Measurements from ENCODE around the gene ARL4A.
"Not testable (repeated sequence)": the region's sequence is repeated elsewhere in the genome, so short reads cannot be mapped to it uniquely, and the experiment has no call there.

The ARL4A gene, protein sequence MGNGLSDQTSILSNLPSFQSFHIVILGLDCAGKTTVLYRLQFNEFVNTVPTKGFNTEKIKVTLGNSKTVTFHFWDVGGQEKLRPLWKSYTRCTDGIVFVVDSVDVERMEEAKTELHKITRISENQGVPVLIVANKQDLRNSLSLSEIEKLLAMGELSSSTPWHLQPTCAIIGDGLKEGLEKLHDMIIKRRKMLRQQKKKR

DNA sequence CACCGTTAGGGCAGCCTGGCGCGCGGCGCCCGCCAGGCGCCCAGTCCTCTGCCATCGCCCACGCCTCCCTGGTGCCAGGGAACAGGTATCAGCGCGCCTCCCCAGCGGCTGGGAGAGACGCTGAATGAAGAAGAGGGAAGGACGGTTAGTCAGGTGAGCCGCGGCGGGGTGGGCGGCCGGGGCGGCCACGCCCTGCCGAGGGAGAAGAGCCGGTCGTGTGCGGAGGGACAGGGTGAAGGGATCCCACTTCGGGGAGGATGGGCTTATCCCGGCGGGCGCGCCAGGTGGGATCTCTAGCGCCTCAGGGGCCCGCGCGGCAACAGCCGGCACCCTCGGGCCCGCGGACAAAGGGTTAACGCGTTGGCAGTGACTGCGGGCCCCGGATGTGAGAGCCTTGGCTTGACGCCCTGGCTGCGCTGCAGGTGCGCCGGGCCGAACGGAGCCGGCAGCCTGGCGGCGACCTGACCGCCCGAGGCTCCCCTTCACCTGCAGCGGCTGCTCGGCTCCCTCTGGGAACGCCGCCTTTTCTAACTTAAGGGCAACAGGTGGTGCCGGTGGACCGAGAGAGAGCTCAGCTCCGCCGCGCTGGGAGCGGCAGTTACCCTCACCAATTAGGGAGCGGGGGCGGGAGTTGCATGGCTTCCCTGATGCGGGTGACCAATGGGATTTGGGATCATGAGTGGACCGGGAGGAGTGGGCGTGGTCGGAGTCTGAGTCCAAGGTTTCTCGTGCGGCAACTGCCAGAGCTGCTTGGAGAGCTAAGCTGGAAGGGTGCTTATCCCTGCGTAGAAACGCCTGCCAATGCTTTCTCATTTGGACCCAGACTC, at the start of gene ARL4A:
Gene ARL4A (plus strand): TSS at position 743 of the 827 bp plus-strand sequence. CDS start 622 bp downstream, outside the sequence.
- Mint-ChIP-seq H3K27me3 (no peaks in the 10 kb centered on the region), H3K4me3 (peak within 1 kb of the TSS; percentile 93), H3K9me3 (peaks cover 3% of the 10 kb centered on the region), H3K4me1 (peaks cover 47% of the 10 kb centered on the region), H3K27ac (peak within 1 kb of the TSS; percentile 93), H3K36me3 (no peaks in the 10 kb centered on the region)
- ATAC-seq = peak; percentile 86

DNA sequence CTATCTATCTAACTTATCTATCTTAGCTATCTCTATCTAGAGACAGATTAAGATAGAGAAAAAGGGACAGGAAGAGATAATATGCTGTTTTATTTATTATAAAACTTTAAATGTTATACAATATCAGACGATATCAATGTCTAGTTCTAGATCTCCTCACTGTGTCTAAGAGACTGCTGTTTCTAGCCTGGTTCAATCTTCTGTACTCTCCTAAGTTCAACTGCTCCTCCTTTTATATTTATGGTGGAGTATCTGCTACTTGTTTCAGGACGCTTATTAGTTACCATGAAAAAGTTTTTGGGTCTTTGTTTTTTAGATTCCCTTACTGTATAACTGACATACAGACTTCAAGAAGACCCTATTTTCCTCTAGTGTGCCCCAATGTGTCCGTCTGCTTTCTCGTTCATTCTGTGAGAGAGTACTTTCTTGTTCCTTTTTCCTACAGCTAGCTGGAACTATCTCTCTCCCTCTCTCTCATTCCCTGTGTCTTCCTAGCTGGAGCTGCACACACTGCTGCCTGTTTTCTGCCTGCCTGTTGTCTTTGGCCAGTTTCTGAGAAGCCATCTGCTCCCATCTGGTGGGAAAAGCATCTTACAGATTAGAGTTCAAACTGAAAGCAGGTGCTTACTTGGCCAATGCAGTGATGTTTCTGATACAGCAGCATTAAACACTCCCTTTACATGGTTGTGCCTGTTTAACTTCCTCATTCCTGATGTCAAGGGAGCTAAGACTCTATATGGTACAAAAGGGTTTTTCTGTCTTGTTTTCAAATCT, 49.4 kb upstream of the ARL4A start:
- peaks cover 3% of the 10 kb centered on the region for H3K27me3 Mint-ChIP-seq
- peaks cover 14% of the 10 kb centered on the region for H3K4me1 Mint-ChIP-seq
- ATAC-seq = peak; percentile 68
- H3K4me3 Mint-ChIP-seq = peak overlapping the region; percentile 66
- no peaks in the 10 kb centered on the region for H3K9me3 Mint-ChIP-seq
- no peaks in the 10 kb centered on the region for H3K36me3 Mint-ChIP-seq
- peak overlapping the region; percentile 74 for H3K27ac Mint-ChIP-seq

DNA sequence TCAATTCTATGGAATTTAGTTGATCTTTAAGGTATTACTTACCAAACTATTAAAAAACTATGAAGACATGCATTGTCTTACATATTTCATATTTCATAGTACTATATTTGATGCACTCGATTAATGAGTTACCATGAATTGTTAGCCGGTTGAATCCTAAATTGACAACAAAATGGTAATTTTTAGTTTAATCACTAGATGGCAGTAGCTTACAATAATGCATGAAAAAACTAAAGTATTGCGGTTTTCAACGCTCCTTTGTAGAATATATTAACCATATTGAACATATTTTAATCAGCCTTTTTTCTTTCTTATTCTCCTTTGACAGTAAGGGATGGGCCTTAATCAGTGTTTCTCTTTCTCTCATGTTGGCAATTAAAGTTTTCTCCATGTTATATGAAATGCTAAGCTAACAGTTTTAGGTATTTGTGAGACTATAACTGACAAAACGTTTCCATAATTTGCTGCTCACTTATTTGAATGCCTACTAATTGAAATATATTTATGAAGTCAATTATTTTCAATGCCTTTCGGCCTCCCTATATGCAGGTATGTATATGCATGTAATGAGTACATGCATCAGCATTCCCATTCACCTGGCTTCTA, 48.5 kb upstream of the ARL4A start:
- no peak overlapping the region for H3K27ac Mint-ChIP-seq
- H3K4me1 Mint-ChIP-seq = peaks cover 14% of the 10 kb centered on the region
- H3K27me3 Mint-ChIP-seq = no peaks in the 10 kb centered on the region
- H3K4me3 Mint-ChIP-seq = no peak overlapping the region
- H3K9me3 Mint-ChIP-seq = no peaks in the 10 kb centered on the region
- no peak for ATAC-seq
- H3K36me3 Mint-ChIP-seq = no peaks in the 10 kb centered on the region

DNA sequence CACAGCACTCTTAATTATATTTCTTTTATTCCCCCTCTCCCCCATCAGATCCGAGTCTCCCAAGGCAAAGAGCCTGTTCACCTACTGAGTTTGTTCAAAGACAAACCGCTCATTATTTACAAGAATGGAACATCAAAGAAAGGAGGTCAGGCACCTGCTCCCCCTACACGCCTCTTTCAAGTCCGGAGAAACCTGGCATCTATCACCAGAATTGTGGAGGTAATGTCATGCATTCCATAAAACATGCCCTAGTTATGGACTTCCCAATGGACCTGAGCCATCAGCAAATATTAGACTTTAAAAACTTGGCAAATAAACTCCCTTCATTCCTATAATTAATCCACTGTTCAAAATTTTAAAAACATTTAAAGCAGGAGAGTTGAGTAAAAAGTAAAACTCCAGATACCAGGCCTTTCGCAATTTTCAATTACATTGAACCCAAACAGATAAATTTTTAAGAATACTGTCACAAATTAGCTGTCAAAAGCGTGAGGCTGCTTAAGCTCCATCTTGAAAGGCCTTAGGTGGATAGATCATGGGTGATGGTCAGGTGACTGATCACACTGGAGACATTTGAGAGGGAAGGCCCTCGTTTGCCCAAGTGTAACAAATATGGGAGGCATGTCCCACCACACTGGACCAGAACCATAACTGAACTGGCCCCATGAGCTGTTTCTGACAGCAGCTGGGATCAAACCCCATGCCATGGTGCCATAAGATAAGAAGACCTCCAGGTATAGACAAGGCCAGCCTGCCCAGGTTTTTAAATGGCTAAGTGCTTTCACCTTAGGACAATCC, 46.9 kb upstream of the ARL4A start:
- no peaks in the 10 kb centered on the region for H3K9me3 Mint-ChIP-seq
- H3K36me3 Mint-ChIP-seq = no peaks in the 10 kb centered on the region
- no peaks in the 10 kb centered on the region for H3K27me3 Mint-ChIP-seq
- no peak overlapping the region for H3K4me3 Mint-ChIP-seq
- H3K27ac Mint-ChIP-seq = no peak overlapping the region
- ATAC-seq = no peak
- H3K4me1 Mint-ChIP-seq = peaks cover 14% of the 10 kb centered on the region

DNA sequence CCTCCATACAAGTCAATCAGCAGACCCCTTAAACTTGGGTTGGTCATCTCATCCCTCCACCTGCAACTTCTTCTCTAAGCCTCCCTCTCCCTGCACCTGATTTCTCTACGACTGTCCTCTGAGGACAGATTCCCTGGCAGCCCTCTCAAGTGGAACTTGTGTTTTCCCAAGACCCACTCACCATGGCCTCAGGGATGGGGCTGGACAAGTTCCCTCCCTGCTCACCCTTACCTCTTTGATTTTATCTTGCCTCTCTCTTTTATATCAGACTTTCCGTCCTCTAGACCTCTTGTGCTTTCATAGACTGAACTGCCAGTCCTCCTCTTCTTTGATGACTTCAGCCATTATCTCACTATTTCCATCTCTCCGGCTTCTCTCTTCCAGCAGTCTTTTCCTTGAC, 46.2 kb upstream of the ARL4A start:
- Mint-ChIP-seq H3K9me3 (no peaks in the 10 kb centered on the region), H3K36me3 (no peaks in the 10 kb centered on the region), H3K27me3 (no peaks in the 10 kb centered on the region), H3K4me1 (peaks cover 8% of the 10 kb centered on the region), H3K27ac (no peak overlapping the region), H3K4me3 (no peak overlapping the region)
- no peak for ATAC-seq

DNA sequence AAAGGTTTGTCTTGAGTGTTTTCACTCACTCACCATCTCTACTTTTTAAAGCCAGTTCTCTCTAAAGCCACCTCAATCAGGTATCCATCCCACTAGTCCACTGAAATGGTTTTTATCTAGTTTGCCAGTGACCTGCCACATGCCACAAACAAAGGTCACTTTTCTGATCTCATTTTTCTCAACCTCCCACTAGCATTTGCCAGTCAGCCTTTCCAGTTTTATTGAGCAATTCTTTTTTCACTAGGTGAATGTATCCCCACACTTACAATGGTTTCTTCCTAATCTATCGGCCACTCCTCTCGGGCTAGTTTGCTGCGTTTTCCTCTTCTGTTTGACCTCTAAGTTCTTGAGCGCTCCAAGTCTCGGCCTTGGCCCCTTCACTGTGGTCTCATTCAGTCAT, 44.9 kb upstream of the ARL4A start:
- no peak overlapping the region for H3K4me3 Mint-ChIP-seq
- H3K9me3 Mint-ChIP-seq = no peaks in the 10 kb centered on the region
- H3K27ac Mint-ChIP-seq = no peak overlapping the region
- no peak for ATAC-seq
- H3K27me3 Mint-ChIP-seq = no peaks in the 10 kb centered on the region
- H3K4me1 Mint-ChIP-seq = peaks cover 6% of the 10 kb centered on the region
- H3K36me3 Mint-ChIP-seq = no peaks in the 10 kb centered on the region

DNA sequence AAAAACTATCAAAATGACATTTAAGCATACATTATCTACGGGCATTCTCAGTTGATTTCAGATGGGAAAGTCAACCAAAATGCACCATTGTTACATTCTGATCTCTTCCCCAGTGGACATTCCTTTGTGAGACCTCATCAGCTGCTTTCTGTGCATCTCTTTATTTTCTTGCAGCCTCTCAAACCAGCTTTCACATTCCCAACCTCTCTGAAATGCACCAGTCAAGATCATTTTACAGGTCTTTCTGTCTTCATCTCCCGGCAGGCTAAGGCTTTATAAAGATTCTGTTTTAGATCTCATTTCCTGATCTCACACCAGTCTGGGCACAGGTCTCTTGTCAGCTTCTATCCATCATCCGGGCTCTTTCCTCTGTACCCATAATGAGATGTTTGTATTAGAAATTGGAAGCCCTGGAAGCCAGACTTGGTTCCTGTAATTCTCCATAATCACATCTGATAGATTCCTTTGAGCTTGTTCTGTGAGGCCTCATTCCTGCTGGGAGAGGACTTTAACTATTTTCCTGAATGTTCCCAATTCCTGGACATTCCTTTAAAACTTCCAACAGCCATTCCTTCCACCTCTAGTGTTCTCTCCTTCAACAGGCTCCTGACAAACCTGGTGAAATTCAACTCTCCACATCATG, 44.3 kb upstream of the ARL4A start:
- ATAC-seq = no peak
- no peaks in the 10 kb centered on the region for H3K9me3 Mint-ChIP-seq
- H3K4me3 Mint-ChIP-seq = no peak overlapping the region
- H3K27ac Mint-ChIP-seq = no peak overlapping the region
- H3K27me3 Mint-ChIP-seq = no peaks in the 10 kb centered on the region
- H3K36me3 Mint-ChIP-seq = no peaks in the 10 kb centered on the region
- H3K4me1 Mint-ChIP-seq = peaks cover 4% of the 10 kb centered on the region

DNA sequence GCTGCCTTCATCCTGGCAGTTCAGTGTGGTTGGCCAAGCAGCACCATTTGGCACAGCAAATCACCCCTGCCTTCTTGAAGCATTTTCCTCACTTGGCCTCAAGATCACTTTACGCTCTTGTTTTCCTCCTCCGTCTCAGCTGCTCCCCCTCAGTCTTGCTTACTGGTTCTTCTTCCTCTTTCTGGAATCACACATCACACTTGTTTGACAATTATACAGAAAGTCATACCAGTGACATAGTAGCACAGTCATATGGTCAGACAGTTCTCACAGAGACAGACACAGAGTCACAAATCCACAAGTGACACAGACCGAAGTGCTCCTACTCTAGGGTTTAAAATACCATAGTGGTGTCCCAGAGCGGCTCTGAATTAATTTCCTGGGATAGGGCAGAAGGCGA, 43.8 kb upstream of the ARL4A start:
- Mint-ChIP-seq H3K27ac (no peak overlapping the region), H3K4me3 (no peak overlapping the region), H3K36me3 (no peaks in the 10 kb centered on the region), H3K27me3 (no peaks in the 10 kb centered on the region), H3K4me1 (no peaks in the 10 kb centered on the region), H3K9me3 (no peaks in the 10 kb centered on the region)
- peak; percentile 83 for ATAC-seq

DNA sequence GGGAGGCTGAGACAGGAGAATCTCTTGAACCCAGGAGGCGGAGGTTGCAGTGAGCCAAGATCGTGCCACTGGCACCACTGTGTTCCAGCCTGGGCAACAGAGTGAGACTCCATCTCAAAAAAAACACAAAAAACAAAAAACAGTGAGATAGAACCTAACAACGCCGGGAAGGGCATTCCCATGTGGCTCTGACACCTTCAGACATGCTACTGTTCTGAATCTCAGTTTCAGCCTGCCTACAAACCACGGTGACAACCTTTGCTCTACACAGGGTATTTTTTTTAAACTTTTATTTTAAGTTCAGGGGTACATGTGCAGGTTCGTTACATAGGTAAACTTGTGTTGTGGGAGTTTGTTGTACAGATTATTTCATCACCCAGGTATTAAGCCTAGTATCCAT, 42.2 kb upstream of the ARL4A start:
- ATAC-seq, H3K36me3 Mint-ChIP-seq, H3K4me1 Mint-ChIP-seq, H3K4me3 Mint-ChIP-seq, H3K27ac Mint-ChIP-seq, H3K27me3 Mint-ChIP-seq, H3K9me3 Mint-ChIP-seq: not testable (repeated sequence)

DNA sequence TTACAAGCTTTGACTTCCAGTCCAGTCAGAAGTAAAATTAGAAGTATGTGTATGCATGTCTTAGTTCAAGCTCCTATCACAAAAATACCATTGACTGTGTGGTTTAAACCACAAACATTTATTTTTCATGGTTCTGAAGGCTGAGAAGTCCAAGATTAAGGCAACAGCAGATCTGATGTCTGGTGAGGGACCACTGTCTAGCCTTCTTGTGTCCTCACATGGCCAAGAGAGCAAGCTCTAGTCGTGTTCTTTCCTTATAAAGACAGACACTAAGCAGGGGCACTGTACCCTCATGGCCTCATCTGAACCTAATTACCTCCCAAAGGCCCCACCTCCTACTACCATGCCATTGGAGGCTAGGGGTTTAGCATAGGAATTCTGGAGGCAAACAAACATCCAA, 41.3 kb upstream of the ARL4A start:
- H3K27ac Mint-ChIP-seq = no peak overlapping the region
- no peaks in the 10 kb centered on the region for H3K36me3 Mint-ChIP-seq
- H3K9me3 Mint-ChIP-seq = no peaks in the 10 kb centered on the region
- no peaks in the 10 kb centered on the region for H3K4me1 Mint-ChIP-seq
- no peak overlapping the region for H3K4me3 Mint-ChIP-seq
- ATAC-seq = no peak
- H3K27me3 Mint-ChIP-seq = no peaks in the 10 kb centered on the region

DNA sequence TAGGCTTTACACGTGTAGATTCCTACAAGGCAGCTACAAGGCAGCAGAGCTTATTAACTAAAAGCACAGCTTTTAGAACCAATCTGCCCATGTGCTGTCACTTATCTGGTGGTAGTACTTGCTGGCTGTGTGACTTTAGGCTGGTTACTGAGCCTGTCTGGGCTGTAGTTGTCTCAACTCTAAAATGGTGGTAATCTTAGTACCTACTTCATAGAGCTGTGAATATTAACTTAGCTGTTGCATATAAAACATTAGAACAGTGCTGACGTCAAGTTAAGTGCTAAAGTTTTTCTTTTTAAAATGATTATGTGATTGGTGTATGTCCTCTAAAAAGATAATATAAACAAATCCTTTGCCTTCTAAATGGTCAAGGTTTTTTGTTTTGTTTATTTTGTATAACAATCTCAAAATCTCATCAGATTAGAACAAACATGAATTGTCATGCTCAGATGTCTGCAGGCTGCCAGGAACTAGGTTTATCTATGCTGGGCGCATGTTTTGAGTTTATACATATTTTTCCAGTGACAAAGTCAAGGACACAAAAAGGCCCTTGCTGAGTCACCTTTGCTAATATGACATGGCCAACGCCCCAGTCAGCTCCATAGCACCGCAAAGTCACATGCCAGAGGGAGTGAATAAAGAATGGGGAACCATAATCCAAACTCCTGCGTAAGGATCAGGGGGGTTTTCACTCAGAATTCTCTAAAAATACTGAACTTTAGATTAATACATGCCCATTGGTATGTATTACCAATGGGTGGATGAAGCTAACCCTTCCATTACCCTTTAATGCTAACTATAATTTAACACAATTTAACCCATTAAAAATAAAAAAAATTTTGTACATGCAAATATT, 39.8 kb upstream of the ARL4A start:
- H3K9me3 Mint-ChIP-seq = no peaks in the 10 kb centered on the region
- no peaks in the 10 kb centered on the region for H3K27me3 Mint-ChIP-seq
- H3K4me1 Mint-ChIP-seq = no peaks in the 10 kb centered on the region
- no peak for ATAC-seq
- H3K36me3 Mint-ChIP-seq = no peaks in the 10 kb centered on the region
- no peak overlapping the region for H3K4me3 Mint-ChIP-seq
- no peak overlapping the region for H3K27ac Mint-ChIP-seq

DNA sequence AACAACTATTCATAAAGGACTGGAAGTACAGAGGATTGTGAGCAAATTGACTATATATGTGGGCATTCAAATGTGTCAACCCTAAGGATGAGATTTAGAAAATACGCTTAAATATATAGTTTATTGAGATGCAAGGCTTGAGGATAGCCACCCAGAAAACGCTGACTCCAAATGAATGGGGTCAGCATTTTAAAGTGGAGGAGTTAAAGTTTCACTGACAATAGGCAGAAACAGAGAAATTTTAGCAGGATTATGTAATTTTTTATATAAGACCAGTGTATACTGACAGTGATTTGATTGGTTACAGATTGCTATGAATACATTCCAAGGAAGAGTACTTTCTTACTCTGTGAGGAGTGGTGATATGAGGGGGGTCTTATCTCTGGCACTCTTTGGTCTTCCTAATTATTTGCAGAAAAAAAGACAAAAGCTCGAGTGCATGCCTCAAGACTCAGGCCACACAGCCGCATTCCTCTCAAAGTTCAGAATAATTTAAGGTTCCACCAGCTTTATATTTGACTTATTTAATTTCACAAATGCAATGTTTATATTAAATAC, 38.6 kb upstream of the ARL4A start:
- H3K4me3 Mint-ChIP-seq = no peak overlapping the region
- ATAC-seq = no peak
- H3K9me3 Mint-ChIP-seq = no peaks in the 10 kb centered on the region
- no peaks in the 10 kb centered on the region for H3K4me1 Mint-ChIP-seq
- H3K36me3 Mint-ChIP-seq = no peaks in the 10 kb centered on the region
- no peak overlapping the region for H3K27ac Mint-ChIP-seq
- H3K27me3 Mint-ChIP-seq = no peaks in the 10 kb centered on the region

DNA sequence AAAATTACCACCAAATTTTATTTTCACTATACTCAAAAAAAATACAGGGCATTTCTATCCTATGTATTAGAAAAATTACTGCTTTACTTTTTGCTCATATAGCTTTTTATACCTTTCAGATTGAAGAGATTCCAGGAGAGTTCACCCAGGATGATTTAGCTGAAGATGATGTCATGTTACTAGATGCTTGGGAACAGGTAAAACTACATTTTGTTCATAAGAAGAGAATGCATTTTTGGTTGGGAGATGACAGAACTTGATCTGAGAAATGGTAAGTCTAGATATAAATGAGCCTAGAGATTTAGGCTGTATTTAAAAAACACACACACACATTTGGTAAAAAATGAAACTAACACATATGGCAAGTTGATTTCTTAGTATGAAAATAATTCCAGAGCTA, 38.1 kb upstream of the ARL4A start:
- Mint-ChIP-seq H3K36me3 (no peaks in the 10 kb centered on the region), H3K9me3 (no peaks in the 10 kb centered on the region), H3K27me3 (no peaks in the 10 kb centered on the region), H3K4me1 (no peaks in the 10 kb centered on the region), H3K27ac (no peak overlapping the region), H3K4me3 (no peak overlapping the region)
- no peak for ATAC-seq

All from stimulated activated memory B cell treated with anti-CD40 and anti-IgM and Interleukin-4, amounts not matched to agents 10 μg/mL and 1 μg/mL and 100 μg/mL, for 72 hours (primary cell).